ENCODE results near the gene ZFPL1.

The ZFPL1 gene

DNA sequence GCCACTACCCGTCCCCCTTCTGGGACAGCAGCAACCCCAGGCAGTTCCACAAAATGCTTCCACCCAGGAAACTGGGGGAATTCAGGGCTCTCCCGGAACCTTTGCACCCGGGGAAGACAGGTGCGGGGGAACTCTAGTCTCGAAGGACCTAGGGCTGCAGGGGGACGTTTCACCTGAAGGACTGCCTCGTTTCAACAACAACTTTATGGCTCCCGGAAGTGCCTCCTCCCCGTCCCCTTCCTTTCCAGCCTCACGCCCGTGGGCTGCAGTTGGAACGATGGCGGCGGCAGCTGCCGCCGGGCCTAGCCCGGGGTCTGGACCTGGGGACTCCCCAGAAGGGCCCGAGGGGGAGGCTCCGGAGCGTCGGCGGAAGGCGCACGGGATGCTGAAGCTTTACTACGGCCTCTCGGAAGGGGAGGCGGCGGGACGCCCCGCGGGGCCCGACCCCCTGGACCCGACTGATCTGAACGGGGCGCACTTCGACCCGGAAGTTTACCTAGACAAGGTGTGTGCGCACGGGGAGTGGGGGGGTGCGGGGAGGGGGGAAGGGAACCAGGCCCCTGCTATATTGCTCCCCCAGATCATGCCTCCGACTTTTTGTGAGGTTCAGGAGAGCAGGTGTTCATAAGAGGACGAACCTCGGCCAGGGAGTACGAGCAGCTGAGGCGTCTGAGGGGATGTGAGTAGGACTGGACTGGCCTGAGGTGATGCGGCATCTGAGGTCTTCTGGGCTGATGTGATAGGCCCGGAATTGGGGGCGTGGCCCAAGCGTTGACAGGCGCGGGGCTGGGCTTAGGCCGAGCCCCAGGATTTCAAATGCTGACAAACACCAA, 12.2 kb downstream of the ZFPL1 start, which contains the start of gene VPS51:
Gene VPS51 (plus strand): TSS at position 241 of the 833 bp plus-strand sequence. CDS start 37 bp downstream, at position 278.
- peak; percentile 53 to 84 for DNase-seq

DNA sequence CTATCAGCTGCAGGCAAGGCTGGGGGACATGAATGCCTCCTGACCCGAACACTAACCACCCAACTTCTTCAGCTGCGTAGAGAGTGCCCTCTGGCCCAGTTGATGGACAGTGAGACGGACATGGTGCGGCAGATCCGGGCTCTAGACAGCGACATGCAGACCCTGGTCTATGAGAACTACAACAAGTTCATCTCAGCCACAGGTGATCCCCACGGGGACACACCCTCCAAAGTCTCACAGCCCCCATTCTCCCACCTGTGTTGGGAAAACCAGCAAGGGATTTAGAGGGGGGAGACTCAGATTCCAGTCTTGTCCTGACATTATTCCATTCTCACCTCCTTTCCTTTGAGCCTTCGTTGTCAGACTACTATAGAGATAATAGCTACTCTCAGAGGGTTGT, 12.9 kb downstream of the ZFPL1 start:
- DNase-seq, result no peak

DNA sequence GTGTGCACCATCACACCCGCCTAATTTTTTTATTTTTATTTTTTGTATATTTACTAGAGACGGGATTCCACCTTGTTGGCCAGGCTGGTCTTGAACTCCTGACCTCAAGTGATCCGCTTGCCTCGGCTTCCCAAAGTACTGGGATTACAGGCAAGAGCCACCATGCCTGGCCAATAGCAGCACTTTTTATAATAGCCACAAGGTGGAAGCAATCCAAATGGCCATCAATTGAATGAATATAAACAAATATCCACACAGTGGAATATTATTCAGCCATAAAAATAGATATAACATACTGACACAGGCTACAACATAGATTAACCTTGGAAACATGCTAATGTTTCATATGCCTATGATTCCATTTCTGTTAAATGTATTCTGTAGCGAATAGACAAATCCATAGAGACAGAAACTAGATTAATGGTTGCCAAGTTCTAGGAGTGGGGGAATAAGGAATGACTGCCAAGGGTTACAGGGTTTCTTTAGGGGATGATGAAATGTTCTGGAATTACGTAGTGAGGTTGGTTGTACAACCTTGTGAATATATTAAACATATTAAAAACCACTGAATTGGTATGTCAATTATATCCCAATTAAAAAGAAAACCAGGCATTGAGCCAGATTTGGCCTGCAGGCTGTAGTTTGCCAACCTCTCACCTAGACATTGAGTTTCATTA, 16.8 kb downstream of the ZFPL1 start:
- DNase-seq, result no peak

DNA sequence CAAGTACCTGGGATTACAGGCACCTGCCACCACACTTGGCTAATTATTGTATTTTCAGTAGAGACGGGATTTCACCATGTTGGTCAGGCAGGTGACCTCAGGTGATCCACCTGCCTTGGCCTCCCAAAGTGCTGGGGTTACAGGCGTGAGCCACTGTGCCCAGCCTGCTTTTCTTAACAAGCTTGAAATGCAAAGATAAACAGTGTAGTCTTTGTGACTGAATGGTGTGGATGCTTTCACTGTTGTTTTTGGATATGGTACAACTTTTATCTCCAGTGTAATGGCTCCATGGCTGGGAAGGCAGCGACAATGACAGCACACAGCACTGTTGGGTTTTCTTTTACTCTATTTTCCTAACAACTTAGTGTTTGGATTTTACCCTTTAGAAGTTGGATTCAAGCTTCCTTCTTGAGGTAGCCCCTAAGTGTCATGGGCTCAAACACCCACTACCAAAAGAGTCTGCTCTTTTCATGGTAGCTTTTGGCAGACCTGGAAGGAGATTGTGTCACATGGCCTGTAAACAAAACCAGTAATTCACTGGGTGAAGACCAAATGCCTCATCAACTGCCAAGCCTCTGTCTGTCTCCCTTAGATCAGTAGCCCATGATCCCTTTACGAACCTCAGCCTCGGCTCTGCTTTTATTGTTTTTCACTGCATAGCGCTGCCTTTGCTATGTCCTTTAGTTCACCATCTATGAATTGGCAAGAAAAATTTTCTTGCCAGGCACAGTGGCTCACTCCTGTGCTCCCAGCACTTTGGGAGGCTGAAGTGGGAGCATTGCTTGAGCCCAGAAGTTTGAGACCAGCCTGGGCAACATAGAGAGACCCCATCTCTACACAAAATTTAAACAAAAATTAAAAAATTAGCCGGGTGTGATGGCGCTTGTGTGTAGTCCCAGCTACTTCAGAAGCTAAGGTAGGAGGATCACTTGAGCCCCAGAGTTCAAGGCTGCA, 18.4 kb downstream of the ZFPL1 start:
- no peak for DNase-seq

DNA sequence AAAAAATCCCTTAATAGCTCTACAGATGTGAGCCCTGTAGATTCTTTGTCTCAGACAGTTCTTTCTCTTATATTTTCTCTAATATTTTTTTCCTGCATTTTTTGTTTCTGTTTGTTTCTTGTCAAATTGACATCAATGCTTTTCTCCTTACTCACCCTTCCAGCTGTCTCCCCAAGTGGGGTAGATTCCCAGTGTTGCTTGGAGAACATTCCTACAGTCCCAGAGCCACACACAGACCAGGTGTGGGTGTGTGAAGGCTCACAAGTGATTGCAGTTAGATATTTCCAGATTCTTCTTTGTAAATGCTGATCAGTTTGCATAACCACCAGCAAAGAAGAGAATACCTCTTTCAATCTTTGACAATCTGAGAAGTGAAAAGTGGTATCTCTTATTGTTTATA, 19.5 kb downstream of the ZFPL1 start:
- DNase-seq, result no peak

DNA sequence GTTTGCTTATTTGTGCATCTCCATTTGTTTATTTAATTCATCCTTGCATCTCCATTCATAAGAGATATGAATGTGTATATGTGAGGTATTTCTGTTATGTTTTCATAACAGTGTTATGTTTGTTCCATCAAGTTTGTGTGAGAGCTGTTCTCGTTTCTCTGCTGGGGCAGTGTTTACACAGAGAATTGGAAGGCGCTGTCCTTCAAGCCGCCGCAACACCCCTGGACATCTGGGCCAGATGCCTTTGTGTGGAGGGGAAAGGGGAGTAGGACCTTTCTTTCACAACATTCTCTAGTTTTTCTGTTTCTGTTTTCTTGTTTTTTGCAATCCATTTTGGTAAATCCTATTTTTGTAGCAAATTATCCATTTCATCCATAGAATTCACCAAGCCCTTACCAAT, 20.6 kb downstream of the ZFPL1 start:
- no peak for DNase-seq

DNA sequence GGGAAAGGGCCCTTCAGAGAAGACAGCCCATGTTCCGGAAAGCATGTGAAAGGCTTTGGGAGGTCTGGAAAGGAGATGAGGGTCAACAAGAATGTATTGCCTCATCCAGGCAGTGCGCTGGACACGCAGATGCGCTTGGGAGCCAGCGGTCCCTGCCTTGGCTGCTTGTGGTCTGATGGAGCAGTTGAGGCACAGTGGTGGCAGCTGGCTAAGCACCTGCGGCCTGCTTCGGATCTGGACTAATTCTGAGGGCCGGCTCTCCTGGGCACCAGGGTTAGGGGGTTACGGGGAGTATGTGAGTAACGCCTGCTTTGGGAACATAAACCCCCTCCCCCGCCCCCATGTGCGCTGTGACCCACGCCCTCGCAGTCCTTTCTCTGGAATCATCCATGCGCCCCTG, 23.1 kb downstream of the ZFPL1 start:
- DNase-seq, result no peak

DNA sequence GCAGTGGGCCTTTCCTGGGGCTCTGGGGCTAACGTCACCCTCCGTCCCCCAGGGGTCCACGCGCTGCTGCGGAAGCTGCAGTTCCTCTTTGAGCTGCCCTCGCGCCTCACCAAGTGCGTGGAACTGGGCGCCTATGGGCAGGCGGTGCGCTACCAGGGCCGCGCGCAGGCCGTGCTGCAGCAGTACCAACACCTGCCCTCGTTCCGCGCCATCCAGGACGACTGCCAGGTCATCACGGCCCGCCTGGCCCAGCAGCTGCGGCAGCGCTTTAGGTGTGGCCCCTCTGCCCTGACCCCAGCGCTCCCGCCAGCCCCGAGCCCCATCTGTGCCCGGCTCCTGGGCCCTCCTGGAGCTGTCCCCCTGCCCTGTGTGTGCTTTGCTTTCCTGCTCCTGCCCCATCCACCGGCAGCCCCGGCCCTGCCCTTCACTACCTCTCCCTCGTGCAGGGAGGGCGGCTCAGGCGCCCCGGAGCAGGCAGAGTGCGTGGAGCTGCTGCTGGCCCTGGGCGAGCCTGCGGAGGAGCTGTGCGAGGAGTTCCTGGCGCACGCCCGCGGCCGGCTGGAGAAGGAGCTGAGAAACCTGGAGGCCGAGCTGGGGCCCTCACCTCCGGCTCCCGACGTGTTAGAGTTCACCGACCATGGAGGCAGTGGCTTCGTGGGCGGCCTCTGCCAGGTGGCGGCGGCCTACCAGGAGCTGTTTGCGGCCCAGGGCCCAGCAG, 23.9 kb downstream of the ZFPL1 start:
- DNase-seq, result no peak

DNA sequence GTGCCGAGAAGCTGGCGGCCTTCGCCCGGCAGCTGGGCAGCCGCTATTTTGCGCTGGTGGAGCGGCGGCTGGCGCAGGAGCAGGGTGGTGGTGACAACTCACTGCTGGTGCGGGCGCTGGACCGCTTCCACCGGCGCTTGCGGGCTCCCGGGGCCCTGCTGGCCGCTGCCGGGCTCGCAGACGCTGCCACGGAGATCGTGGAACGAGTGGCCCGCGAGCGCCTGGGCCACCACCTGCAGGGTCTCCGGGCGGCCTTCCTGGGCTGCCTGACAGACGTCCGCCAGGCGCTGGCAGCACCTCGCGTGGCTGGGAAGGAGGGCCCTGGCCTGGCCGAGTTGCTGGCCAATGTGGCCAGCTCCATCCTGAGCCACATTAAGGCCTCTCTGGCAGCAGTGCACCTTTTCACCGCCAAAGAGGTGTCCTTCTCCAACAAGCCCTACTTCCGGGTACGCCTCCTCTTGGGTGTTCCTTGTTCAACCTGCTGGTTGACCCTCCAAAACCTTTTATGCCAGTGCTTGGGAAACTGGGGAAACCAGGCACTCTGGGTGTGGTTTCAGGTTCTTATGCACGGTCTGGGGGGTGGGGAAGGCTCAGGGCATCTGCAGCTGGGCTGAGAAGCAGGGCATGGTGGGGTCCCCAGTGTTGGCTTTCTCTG, 24.6 kb downstream of the ZFPL1 start:
- DNase-seq, result no peak

DNA sequence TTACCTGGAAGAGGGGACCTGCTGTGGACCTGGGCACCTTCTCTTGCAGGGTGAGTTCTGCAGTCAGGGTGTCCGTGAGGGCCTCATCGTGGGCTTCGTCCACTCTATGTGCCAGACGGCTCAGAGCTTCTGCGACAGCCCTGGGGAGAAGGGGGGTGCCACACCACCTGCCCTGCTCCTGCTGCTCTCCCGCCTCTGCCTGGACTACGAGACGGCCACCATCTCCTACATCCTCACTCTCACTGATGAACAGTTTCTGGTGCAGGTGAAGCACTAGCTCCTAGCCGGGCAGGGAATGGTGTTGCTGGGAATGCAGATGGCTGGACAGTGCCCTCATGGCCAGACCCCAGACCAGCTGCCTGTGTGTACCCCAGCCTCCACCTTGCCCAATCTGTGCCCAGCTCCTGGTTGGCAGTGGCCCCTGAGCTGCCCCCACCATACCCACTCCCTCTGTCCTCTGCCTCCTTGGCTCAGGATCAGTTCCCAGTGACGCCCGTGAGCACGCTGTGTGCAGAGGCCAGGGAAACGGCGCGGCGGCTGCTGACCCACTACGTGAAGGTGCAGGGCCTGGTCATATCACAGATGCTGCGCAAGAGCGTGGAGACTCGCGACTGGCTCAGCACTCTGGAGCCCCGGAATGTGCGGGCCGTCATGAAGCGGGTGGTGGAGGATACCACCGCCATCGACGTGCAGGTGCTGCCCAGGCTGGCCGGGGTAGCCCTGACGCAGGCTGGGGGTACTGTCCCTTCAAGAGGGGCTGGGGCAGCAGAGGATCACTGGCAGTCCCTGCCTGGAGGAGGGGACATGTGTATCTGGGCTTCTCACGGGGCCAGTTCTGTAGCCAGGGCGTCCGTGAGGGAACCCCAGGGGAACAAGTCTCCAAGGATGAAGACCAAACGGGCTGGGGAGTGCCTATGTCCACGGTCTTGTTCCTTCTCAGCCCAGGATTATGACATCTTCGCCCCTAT, 25.5 kb downstream of the ZFPL1 start:
- no peak for DNase-seq

DNA sequence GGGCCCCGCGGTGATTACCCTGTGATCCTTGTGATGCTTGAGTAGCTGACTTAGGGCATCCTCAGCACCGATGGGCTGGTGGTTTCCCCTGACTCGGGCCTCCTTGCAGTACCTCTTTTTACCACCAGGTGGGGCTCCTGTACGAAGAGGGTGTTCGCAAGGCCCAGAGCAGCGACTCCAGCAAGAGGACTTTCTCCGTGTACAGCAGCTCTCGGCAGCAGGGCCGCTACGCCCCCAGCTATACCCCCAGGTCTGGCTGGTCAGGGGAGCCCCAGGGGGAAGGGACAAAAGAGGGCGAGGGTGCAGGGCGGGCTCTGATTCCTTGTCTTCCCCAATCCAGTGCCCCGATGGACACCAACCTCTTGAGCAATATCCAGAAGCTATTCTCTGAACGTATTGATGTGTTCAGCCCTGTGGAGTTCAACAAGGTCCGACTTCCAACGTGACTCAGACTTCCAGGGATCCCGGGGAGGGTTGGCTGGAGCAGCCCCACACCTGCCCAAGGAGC, 26.4 kb downstream of the ZFPL1 start:
- peak; percentile 83 to 86 for DNase-seq

DNA sequence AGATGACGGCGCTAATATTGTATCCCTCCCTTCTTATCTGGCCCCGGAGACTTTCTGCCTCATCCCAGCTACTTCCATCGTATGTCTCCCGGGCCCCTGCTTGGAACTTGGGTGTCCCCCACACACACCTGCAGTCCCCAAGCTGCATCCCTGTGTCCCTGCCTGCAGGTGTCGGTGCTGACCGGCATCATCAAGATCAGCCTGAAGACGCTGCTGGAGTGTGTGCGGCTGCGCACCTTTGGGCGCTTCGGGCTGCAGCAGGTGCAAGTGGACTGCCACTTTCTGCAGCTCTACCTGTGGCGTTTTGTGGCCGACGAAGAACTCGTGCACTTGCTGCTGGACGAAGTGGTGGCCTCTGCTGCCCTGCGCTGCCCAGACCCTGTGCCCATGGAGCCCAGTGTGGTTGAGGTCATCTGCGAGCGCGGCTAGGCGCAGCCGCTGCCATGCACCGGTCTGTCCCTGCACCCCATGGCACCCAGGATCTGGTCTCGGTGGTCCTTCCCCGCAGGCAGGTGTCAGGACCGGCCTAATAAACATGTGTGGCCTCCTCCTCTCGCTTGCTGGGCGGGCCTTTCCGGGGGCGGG, 27.2 kb downstream of the ZFPL1 start:
- no peak for DNase-seq

DNA sequence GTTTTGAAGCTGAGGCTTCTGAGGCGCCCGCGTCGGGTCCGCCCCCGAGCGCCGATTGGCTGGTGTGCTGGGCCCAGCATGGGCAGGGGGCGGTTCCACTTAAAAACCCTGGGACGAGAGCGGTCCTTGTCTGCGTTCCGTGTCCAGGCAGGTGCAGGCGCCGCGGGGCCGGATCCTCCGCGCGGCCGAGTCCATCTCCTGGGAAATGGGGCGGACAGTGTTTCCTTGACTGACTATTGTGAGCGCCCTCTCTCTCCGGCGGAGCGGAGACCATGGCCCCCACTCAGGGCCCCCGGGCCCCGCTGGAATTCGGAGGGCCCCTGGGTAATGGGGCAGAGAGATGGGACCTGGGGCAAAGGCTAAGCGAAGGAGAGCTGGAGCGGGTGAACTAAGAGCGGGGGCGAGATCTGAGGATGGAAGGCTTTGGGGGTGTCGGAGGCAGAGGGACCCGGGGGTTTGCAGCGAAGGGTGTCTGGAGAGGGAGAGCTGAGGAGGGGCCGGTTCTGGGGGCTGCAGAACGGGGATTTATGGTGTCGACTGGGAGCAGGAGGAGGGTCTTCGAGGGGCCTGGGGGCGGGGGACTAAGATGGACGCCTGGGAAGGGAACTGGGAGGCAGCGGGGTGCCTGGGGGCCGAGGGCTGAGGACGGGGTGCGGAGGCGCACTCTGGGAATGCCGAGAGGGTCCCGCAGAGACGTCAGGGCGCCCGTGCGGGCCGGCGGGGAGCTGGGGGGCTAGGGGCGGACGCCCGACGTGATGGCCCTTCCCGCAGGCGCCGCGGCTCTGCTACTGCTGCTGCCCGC, 27.9 kb downstream of the ZFPL1 start, which contains the start of gene TM7SF2:
Gene TM7SF2 (plus strand): TSS at position 129 of the 802 bp plus-strand sequence. CDS start 144 bp downstream, at position 273.
- DNase-seq, result peak; percentile 53 to 63

DNA sequence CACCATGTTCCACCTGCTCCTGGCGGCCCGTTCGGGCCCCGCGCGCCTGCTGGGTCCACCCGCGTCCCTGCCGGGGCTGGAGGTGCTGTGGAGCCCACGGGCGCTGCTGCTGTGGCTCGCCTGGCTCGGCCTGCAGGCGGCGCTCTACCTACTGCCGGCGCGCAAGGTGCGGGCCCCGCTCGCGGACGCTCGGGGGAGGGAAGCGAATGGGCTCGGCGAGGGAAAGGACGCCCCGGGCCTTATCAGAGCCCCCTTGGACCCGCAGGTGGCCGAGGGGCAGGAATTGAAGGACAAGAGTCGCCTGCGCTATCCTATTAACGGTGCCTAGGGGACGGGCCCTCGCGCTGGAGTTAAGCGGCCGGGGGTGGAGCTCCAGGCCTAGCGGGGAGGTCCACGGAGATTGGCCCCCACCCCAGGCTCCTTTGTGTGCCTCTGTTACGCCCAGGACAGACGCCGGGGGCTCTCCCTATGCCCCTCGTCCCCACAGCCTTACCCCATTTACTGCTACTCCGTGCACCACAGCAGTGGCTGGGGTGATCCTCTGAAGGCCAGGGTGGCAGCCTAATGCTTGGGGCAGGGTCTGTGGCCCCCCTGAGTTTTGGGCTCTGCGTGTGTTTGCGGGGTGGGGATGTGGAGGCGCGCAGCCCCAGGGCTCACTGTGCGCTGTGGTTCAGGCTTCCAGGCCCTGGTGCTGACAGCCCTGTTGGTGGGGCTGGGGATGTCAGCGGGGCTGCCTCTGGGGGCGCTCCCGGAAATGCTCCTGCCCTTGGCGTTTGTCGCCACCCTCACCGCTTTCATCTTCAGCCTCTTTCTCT, 28.7 kb downstream of the ZFPL1 start:
- DNase-seq, result peak; percentile 21 to 31

DNA sequence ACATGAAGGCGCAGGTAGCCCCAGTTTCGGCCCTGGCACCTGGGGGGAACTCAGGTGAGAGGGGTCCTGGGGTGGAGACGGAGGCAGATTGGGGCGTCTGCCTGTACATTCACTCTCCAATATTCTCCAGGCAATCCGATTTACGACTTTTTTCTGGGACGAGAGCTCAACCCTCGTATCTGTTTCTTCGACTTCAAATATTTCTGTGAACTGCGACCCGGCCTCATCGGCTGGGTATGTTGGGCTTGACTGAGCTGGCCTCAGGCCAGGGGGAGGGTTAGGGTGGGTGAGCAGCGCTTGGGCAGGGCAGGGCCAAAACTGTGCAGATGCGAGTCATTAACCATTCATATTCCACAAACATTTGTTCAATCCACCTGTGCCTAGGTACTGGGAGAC, 29.3 kb downstream of the ZFPL1 start:
- no peak for DNase-seq

DNA sequence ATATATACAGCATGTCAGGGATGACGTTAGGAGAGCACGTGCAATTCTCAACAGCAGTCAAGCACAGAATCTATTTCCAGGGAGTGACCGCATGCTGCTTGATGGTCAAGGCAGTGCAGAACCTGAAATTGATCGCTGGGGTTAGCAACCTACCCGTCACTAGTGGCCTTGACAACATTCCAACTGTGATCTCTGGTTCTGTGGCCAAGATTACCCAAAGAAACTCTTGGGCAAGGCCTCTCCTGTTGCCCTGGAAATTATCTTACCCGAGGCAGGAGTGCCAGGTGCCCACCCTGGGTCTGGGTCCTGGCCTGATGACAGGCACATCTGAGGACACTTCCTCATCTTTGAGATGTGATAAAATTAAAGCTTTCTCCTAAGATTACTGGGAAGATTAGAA, 29.8 kb downstream of the ZFPL1 start:
- no peak for DNase-seq

DNA sequence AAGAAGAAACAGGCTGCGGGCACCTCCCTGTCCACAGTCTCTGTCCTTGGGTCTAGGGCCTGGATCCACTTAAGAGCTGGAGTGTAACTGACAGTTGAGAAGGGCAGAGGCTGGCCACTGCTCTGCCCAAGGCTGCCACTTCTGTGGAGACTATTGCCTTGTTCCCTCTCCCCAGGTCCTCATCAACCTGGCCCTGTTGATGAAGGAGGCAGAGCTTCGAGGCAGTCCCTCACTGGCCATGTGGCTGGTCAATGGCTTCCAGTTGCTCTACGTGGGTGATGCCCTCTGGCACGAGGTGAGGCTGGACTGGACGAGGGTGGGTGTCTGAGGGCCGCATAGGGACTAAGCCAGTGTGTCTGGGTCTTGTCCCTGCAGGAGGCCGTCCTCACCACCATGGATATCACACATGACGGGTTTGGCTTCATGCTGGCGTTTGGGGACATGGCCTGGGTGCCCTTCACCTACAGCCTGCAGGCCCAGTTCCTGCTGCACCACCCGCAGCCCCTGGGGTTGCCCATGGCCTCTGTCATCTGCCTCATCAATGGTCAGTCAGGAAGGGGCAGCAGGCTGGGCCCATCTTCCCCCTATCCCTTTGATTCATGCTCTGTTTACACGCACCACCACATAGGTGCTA, 30.6 kb downstream of the ZFPL1 start:
- DNase-seq, result no peak

All from bone marrow (tissue), 2 donors.